H9 (cell line): ENCODE data around the gene STK24. TPM values are rescaled to one million over a fixed set of nuclear protein-coding genes. Genes with fewer than 3 reads are reported as not detected.
A peak's percentile ranks its signal among the peaks of the same experiment; 100 is the strongest.

Experiments
- DNase-seq: peaks from one replicate; pipeline ENCODE4 v3.0.0-alpha.2; 2017
- H2AFZ ChIP-seq: one replicate; pipeline ENCODE4 v1.6.1; 2013; ENCODE audit warnings: mild to moderate bottlenecking, low read length, control low read depth, moderate library complexity
- H2AK5ac ChIP-seq: 2 replicates; pipeline ENCODE4 v1.6.1; 2013; ENCODE audit warnings: low read length, control low read depth, mixed read lengths; ENCODE audit not compliant: insufficient read length
- H2BK120ac ChIP-seq: one replicate; pipeline ENCODE4 v1.6.1; 2013; ENCODE audit warnings: low read depth, mild to moderate bottlenecking, low read length, control low read depth, inconsistent platforms; ENCODE audit not compliant: poor library complexity, severe bottlenecking
- H2BK12ac ChIP-seq: 2 replicates; pipeline ENCODE4 v1.6.1; 2013; ENCODE audit warnings: low read length, control low read depth, mixed read lengths, low read depth; ENCODE audit not compliant: insufficient read length
- H2BK15ac ChIP-seq: 2 replicates; pipeline ENCODE4 v1.6.1; 2013; ENCODE audit warnings: low read depth, low read length, control low read depth
- H2BK20ac ChIP-seq: one replicate; pipeline ENCODE4 v1.6.1; 2013; ENCODE audit warnings: low read depth, mild to moderate bottlenecking, low read length, control low read depth, inconsistent platforms; ENCODE audit not compliant: poor library complexity, severe bottlenecking
- H2BK5ac ChIP-seq: 2 replicates; pipeline ENCODE4 v1.6.1; 2013; ENCODE audit warnings: low read length, control low read depth, mixed read lengths; ENCODE audit not compliant: insufficient read length
- H3K14ac ChIP-seq: 2 replicates; pipeline ENCODE4 v1.6.1; 2013; ENCODE audit warnings: low read length, control low read depth; ENCODE audit not compliant: insufficient read depth
- H3K18ac ChIP-seq: 2 replicates; pipeline ENCODE4 v1.6.1; 2013; ENCODE audit warnings: low read depth, mild to moderate bottlenecking, mixed read lengths, low read length, control low read depth; ENCODE audit not compliant: insufficient read length
- H3K23ac ChIP-seq: 2 replicates; pipeline ENCODE4 v1.6.1; 2013; ENCODE audit warnings: low read length, control low read depth, mixed read lengths, low read depth; ENCODE audit not compliant: insufficient read length
- H3K23me2 ChIP-seq: 2 replicates; pipeline ENCODE4 v1.6.1; 2013; ENCODE audit warnings: low read depth, mild to moderate bottlenecking, mixed read lengths, low read length, control low read depth; ENCODE audit not compliant: insufficient read length, poor library complexity, severe bottlenecking
- H3K27ac ChIP-seq: 2 replicates; pipeline ENCODE4 v1.5.1; 2013; ENCODE audit warnings: low read length, control low read depth, mixed read lengths, low read depth; ENCODE audit not compliant: insufficient read length
- H3K27me3 ChIP-seq: 2 replicates; pipeline ENCODE4 v1.6.1; 2013; ENCODE audit warnings: low read length, control low read depth, inconsistent platforms; ENCODE audit not compliant: insufficient read depth
- H3K4ac ChIP-seq: 2 replicates; pipeline ENCODE4 v1.6.1; 2013; ENCODE audit warnings: low read depth, mild to moderate bottlenecking, control low read depth, inconsistent platforms, low read length, moderate library complexity
- H3K4me1 ChIP-seq: 2 replicates; pipeline ENCODE4 v1.6.1; 2013; ENCODE audit warnings: low read length, control low read depth, inconsistent platforms; ENCODE audit not compliant: insufficient read depth
- H3K4me2 ChIP-seq: 2 replicates; pipeline ENCODE4 v1.6.1; 2013; ENCODE audit warnings: low read length, control low read depth, mixed read lengths; ENCODE audit not compliant: insufficient read length, insufficient read depth
- H3K56ac ChIP-seq: 2 replicates; pipeline ENCODE4 v1.6.1; 2013; ENCODE audit warnings: low read depth, mild to moderate bottlenecking, mixed read lengths, low read length, control low read depth; ENCODE audit not compliant: insufficient read length
- H3K79me1 ChIP-seq: 2 replicates; pipeline ENCODE4 v1.6.1; 2013; ENCODE audit warnings: low read depth, mild to moderate bottlenecking, moderate library complexity, low read length, control low read depth, inconsistent platforms; ENCODE audit not compliant: insufficient read depth, poor library complexity, severe bottlenecking
- H3K79me2 ChIP-seq: 2 replicates; pipeline ENCODE4 v1.6.1; 2013; ENCODE audit warnings: low read length, control low read depth, inconsistent platforms; ENCODE audit not compliant: insufficient read depth
- H3K9ac ChIP-seq: 2 replicates; pipeline ENCODE4 v1.6.1; 2013; ENCODE audit warnings: low read length, control low read depth, mixed read lengths; ENCODE audit not compliant: insufficient read length; ENCODE audit errors: extremely low read depth
- H3K9me3 ChIP-seq: one replicate; pipeline ENCODE4 v1.6.1; 2013; ENCODE audit warnings: low read depth, low read length, inconsistent platforms; ENCODE audit not compliant: control insufficient read depth
- H3T11ph ChIP-seq: one replicate; pipeline ENCODE4 v1.6.1; 2013; ENCODE audit warnings: mild to moderate bottlenecking, low read length, control low read depth, inconsistent platforms
- H4K20me1 ChIP-seq: one replicate; pipeline ENCODE4 v1.6.1; 2013; ENCODE audit not compliant: control insufficient read depth, insufficient read length, insufficient read depth
- H4K5ac ChIP-seq: 2 replicates; pipeline ENCODE4 v1.6.1; 2013; ENCODE audit warnings: low read depth, mild to moderate bottlenecking, mixed read lengths, low read length, control low read depth; ENCODE audit not compliant: insufficient read length
- H4K8ac ChIP-seq: replicated peaks from 2 replicates; pipeline ENCODE4 v1.6.1; 2013; ENCODE audit warnings: low read length, control low read depth, mixed read lengths, low read depth; ENCODE audit not compliant: insufficient read length
- H4K91ac ChIP-seq: 2 replicates; pipeline ENCODE4 v1.6.1; 2013; ENCODE audit warnings: low read depth, mild to moderate bottlenecking, moderate library complexity, mixed read lengths, low read length, control low read depth; ENCODE audit not compliant: insufficient read length
- H3K27ac Mint-ChIP-seq, 3 experiments: 2 replicates in 2 of 3; 3 replicates in 1 of 3; pipeline ENCODE4 v1.8.0; 2020 to 2021; ENCODE audit warnings: mixed read lengths in 3 of 3, mild to moderate bottlenecking in 1 of 3, moderate library complexity in 1 of 3
- H3K27me3 Mint-ChIP-seq: 2 replicates; pipeline ENCODE4 v1.8.0; 2021; ENCODE audit warnings: low read depth, mild to moderate bottlenecking, moderate library complexity, mixed read lengths
- H3K36me3 Mint-ChIP-seq, 3 experiments: 2 replicates in 2 of 3; 3 replicates in 1 of 3; pipeline ENCODE4 v1.8.0; 2020 to 2021; ENCODE audit warnings: low read depth in 3 of 3, mixed read lengths in 3 of 3; ENCODE audit not compliant: insufficient read depth in 1 of 3
- H3K4me1 Mint-ChIP-seq, 2 experiments: 2 replicates each; pipeline ENCODE4 v1.8.0; 2020; ENCODE audit warnings: mixed read lengths in 2 of 2
- H3K4me3 Mint-ChIP-seq, 2 experiments: 2 replicates in 1 of 2; 3 replicates in 1 of 2; pipeline ENCODE4 v1.8.0; 2020 to 2021; ENCODE audit warnings: mild to moderate bottlenecking in 2 of 2, mixed read lengths in 2 of 2, moderate library complexity in 1 of 2
- H3K9me3 Mint-ChIP-seq, 2 experiments: 2 replicates in 1 of 2; 3 replicates in 1 of 2; pipeline ENCODE4 v1.8.0; 2020; ENCODE audit warnings: mild to moderate bottlenecking in 2 of 2, mixed read lengths in 2 of 2, moderate library complexity in 1 of 2
- CTCF ChIP-seq: fragments of 200-600 bp; sonication (generic); conservative IDR thresholded peaks from 3 replicates; pipeline ENCODE4 v1.8.0; 2021; ENCODE audit warnings: antibody characterized with exemption, mild to moderate bottlenecking
- WGBS: extraction: QIAGEN DNeasy Blood & Tissue Kit; methylation state at CpG from one replicate; pipeline ENCODE4 v1.1.7; 2013; ENCODE audit warnings: missing lambda C conversion rate, low lambda C conversion rate, mixed read lengths; ENCODE audit not compliant: insufficient read length; ENCODE audit errors: extremely low coverage; 5-methylcytosine and 5-hydroxymethylcytosine counted together
- total RNA-seq: library from RNA; stranded (reverse); gene quantifications from 2 replicates; pipeline ENCODE4 v1.2.1, GENCODE V29; 2021

The STK24 gene
- total RNA-seq, 1 experiment from 2014 or later, result 134 TPM

GRCh38 chr13:98577836-98578285 is 954 bp upstream of the STK24 start:
- Histone ChIP-seq H3K23me2 (peaks cover 12% of the 10 kb centered on the region), H2BK12ac (no peak overlapping the region), H3K4me2 (peak overlapping the region; percentile 65), H4K20me1 (no peaks in the 10 kb centered on the region), H4K5ac (no peak overlapping the region), H3K27ac (peak overlapping the region; percentile 8), H3K4me1 (no peaks in the 10 kb centered on the region), H2BK15ac (no peak overlapping the region), H3K23ac (no peak overlapping the region), H3K79me1 (no peaks in the 10 kb centered on the region), H3K9ac (peak overlapping the region; percentile 45), H3K27me3 (no peaks in the 10 kb centered on the region), H3K9me3 (no peaks in the 10 kb centered on the region), H3K14ac (peak overlapping the region; percentile 71), H3K18ac (peak overlapping the region; percentile 59), H3K56ac (no peak overlapping the region), H3T11ph (no peak overlapping the region), H2AK5ac (no peak overlapping the region), H2BK20ac (no peak overlapping the region), H3K79me2 (peaks cover 18% of the 10 kb centered on the region; the same call in 1 of the 2 replicates), H4K91ac (no peak overlapping the region), H2BK120ac (no peak overlapping the region), H3K4ac (no peak overlapping the region), H2BK5ac (no peak overlapping the region), H4K8ac (no peak overlapping the region), H2AFZ (no peak overlapping the region)
- DNase-seq, result no peak
- peaks cover 40 to 53% of the 10 kb centered on the region in 2 experiments for H3K4me1 Mint-ChIP-seq
- peak overlapping the region; percentile 95 to 98 (median 97) for H3K27ac Mint-ChIP-seq
- WGBS, result no CpG with 5 or more reads among the region's 13 CpGs
- no peaks in the 10 kb centered on the region for H3K9me3 Mint-ChIP-seq
- H3K4me3 Mint-ChIP-seq, result peak overlapping the region; percentile 79 to 88
- TF ChIP-seq CTCF, result no peak
- peaks cover 0 to 3% (median 2%) of the 10 kb centered on the region in 3 experiments; a peak in 2 of 7 replicates for H3K36me3 Mint-ChIP-seq
- no peaks in the 10 kb centered on the region; the same call in 1 of the 2 replicates for H3K27me3 Mint-ChIP-seq
